ENCODE data around the gene CROCC2. TPM values are rescaled to one million over a fixed set of nuclear protein-coding genes. Genes with fewer than 3 reads are reported as not detected.
A peak's percentile ranks its signal among the peaks of the same experiment; 100 is the strongest.

CROCC2 gene
- total and polyA plus RNA-seq, 2 of the 13 experiments (the other 11 are each of a cell fraction or from before 2014, with no cell fraction given): not detected

GRCh38 chr2:240895656-240896388, 10.3 kb upstream of the CROCC2 start, which contains the start of gene MAB21L4 (continued):
- TF ChIP-seq KIAA2018 (CRISPR knock-in tag; IDR thresholded peaks at IDR 0.05; ENCODE audit: borderline replicate concordance): no peak
- no peak for TF ChIP-seq TFAP4 (IDR thresholded peaks at IDR 0.05; ENCODE audit: borderline replicate concordance, low read depth)
- peak; percentile 41; the same call in 1 of the 2 replicates for TF ChIP-seq SALL1 (CRISPR knock-in tag; IDR thresholded peaks at IDR 0.05)
- TF ChIP-seq ZFYVE20 (CRISPR knock-in tag; IDR thresholded peaks at IDR 0.05; ENCODE audit: borderline replicate concordance, low read depth): no peak
- no peak for TF ChIP-seq RERE (CRISPR knock-in tag; IDR thresholded peaks at IDR 0.05; ENCODE audit: low read depth)
- TF ChIP-seq MXI1 (IDR thresholded peaks at IDR 0.05; ENCODE audit: borderline replicate concordance, low read depth, low read length): no peak
- TF ChIP-seq XBP1 (CRISPR knock-in tag; IDR thresholded peaks at IDR 0.05): no peak
- no peak for TF ChIP-seq ZNF468 (CRISPR knock-in tag; IDR thresholded peaks at IDR 0.05)
- no peak for TF ChIP-seq ZNF775 (CRISPR knock-in tag; IDR thresholded peaks at IDR 0.05; ENCODE audit: borderline replicate concordance)
- no peak for TF ChIP-seq ZNF362 (CRISPR knock-in tag; IDR thresholded peaks at IDR 0.05; ENCODE audit: borderline replicate concordance)
- no peak for TF ChIP-seq ZNF737 (CRISPR knock-in tag; IDR thresholded peaks at IDR 0.05; ENCODE audit: borderline replicate concordance)

All from HepG2 (cell line).